ENCODE measurements around the gene ATP6V1C2.
A peak's percentile ranks its signal among the peaks of the same experiment; 100 is the strongest.
"Not testable (repeated sequence)": the region's sequence is repeated elsewhere in the genome, so short reads cannot be mapped to it uniquely, and the experiment has no call there.

Gene ATP6V1C2

GRCh38 chr2:10771786-10772185 lies 50.4 kb downstream of the ATP6V1C2 start:
- DNase-seq: no peak

- no peak for DNase-seq
Measured at GRCh38 chr2:10772201-10772867, 50.9 kb downstream of the ATP6V1C2 start.

DNA sequence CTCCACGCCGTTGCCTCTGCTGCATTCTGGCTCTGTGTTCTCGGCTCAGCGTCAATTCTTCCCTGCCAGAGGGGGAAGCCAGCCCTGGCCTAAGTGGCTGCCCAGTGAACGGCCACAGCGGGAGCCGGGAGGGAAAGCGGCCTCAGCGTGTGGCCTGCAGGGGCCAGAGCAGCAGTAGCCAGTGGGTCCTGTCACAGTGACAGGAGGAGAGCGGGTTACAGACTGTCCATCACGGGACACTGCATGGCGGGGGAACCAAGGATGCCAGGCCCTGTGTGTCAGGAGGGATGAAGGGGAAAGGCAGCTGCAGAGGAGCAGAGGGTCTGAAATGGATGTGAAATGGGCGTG lies 51.4 kb downstream of the ATP6V1C2 start:
- no peak for DNase-seq

DNA sequence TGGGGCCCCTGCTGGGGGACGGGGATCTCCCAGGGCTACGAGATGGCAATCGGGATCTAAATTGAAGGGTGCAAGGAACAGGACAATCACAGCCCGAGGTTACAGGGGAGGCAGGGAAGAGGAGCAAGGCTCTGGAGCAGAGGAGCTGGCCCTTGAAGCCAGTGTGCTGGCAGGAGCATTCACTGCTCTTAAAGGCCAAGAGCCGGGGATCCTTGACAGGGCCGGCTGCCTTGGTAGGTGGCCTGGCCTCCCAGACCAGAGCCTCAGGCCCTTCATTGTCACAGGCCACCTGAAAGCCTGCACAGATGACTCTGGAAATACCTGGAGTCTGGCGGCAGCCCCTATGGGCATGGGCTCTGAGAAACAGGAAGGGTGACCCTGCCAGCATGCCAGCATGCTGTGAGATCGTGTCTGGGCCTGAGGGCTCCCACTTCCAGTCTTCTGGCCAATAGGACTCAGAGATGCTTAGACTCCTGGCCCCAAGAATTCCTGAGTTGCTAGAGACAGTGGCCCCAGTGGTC lies 52.5 kb downstream of the ATP6V1C2 start:
- no peak for DNase-seq

GRCh38 chr2:10774394-10774793 lies 53.0 kb downstream of the ATP6V1C2 start:
- no peak for DNase-seq

DNA sequence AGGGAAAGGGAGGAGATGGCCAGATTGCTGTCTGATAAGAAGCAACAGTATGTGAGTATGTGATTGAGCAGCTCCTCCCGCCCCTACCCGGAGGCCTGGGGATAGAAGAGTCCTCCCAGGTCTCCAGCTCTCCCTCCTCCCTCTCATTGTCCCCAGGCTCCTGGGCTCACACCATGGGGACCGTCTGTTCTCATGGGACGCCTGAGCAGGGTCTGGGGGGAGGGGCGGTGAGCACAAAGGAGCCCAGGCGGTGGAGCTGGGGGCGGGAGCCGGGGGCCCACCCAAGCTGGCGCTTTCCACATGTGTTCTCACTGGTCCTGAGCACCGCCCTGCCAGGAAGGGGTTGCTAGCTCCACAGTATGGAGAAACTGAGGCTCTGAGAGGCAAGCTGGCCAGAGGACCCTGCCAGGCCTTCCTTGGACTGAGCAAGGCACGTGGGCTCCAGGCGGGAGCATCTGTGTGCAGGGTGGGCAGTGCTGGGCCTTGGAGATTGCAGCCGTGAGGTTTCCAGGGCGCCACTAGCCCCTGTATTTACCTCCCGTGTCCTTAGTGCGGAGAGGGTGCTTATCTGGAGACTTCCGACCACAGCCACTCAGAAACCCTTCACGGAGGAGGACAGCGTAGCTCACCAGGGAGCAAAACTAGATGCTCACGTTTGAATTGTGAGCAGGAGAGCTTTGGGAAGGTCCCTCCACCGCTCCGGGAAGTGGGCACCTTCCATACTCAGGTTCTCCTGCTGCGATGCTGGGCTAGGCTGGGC lies 53.8 kb downstream of the ATP6V1C2 start:
- DNase-seq: no peak

DNA sequence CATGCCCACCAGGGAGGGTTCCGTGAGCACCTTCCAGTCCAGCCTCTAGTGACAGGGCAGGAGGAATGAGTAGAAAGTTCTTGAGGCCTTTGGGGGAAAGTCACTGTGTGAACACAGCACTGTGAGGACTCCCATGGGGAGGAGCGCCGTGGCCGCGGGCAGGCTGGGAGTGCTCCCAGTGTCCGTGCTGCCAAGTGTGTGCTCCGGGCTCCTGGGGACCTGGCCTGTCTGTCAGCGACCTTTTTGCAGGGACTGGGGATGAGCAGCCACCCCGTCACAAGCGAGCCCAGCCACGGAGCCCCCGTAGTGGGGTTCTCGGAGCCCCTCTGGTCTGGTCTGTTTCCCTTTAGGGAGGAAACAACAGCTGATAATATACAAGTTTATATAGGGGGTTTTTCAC lies 54.4 kb downstream of the ATP6V1C2 start:
- no peak for DNase-seq

GRCh38 chr2:10776231-10776977 lies 55.0 kb downstream of the ATP6V1C2 start:
- no peak for DNase-seq

- DNase-seq: no peak
Measured at GRCh38 chr2:10777111-10777841, 55.8 kb downstream of the ATP6V1C2 start.

- no peak for DNase-seq
Measured at GRCh38 chr2:10777842-10778723, 56.7 kb downstream of the ATP6V1C2 start.

DNA sequence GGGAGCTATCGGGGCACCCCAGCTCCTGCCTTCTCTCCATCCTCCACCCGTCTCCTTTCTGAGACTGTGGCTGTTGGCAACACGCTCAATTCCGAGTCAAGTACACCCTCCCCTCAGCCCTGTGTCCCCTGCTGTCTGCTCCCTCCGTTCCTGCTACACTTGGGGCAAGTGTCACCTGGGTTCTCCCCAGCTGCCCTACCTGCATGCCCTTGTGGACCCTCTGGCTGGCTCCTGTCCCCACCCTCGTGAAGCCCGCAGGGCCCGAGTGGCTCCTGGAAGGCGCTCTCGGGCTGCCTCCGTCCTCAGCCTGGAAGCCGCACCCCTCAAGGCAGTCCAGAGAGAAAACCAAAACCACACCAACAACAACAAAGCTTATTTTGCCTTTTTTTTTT lies 57.3 kb downstream of the ATP6V1C2 start:
- no peak for DNase-seq

- no peak for DNase-seq
Measured at GRCh38 chr2:10779776-10780490, 58.5 kb downstream of the ATP6V1C2 start.

- DNase-seq: no peak
Measured at GRCh38 chr2:10780491-10780820, 59.0 kb downstream of the ATP6V1C2 start.

- DNase-seq: not testable (repeated sequence)
Measured at GRCh38 chr2:10780821-10781220, 59.4 kb downstream of the ATP6V1C2 start.

DNA sequence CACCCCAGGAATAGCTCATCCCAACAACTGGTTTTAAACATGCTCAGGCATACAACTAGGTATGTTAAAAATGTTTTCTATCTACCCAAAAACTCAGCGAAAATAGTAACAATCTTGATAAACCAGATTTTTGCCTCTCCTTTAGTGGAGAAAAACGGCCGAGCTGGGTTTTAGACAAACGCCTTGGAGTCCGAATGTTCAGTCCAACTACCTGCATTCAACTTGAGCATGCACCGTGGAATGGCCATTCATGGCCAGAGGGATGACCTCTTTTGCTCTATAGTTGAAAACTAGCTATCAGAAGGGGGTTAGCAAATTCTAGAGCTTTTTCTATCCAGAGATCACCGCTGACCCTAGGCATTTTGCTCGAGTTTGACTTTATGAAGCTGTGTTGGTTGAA lies 60.3 kb downstream of the ATP6V1C2 start:
- DNase-seq: no peak

GRCh38 chr2:10783421-10783820 lies 62.0 kb downstream of the ATP6V1C2 start:
- DNase-seq: no peak

GRCh38 chr2:10784719-10785118 lies 63.3 kb downstream of the ATP6V1C2 start:
- DNase-seq: no peak

- DNase-seq: no peak
Measured at GRCh38 chr2:10785260-10785659, 63.8 kb downstream of the ATP6V1C2 start.

GRCh38 chr2:10786240-10786982 lies 65.0 kb downstream of the ATP6V1C2 start:
- no peak for DNase-seq

DNA sequence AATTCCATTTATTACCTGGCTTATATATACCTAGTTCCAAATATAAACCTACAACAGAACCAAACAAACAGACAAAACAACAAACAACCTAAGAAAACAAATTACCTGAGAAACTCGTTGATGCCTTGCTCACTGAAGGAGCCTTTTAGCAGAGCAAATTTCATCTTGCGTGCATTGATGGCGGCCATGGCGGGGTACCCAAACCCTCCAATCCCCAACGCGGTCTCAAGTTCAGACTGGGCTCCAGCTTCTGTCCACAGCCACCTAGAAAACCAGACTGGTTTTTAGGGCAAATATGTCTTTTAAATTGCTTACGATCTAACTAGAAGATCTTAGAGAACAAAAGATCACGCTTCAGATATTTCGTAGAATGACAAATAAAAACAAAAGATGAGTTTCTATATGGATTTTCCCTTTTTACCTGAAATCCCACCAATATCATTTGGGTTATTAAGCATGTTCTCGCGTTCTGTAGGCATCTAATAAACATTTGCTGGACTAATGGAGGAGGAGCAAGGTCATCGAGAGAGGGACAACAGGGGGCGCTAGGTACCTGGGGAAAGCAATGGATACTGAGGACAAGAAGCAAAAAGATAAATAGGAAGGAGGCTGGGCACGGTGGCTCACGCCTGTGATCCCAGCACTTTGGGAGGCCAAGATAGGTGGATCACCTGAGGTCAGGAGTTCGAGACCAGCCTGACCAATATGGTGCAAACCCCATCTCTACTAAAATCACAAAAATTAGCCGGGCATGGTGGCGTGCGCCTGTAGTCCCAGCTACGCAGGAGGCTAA lies 65.9 kb downstream of the ATP6V1C2 start:
- DNase-seq: peak; percentile 27
